Lung (tissue), 12 donors: ENCODE results near the gene KRTAP12-2. TPM values are rescaled to one million over a fixed set of nuclear protein-coding genes. Genes with fewer than 3 reads are reported as not detected.

Experiments
- ATAC-seq: fragments of 200-7000 bp; cut with Tn5 transposase; one replicate; pipeline ENCODE4 v1.9.1; 2020; ENCODE audit warnings: moderate number of reproducible peaks; ENCODE audit not compliant: insufficient read depth, low FRiP score
- DNase-seq, 3 donors: peaks; one replicate each; pipeline ENCODE4 v3.0.0-alpha.2; 2013 to 2017
- H3K27ac ChIP-seq, 2 donors: one replicate each; pipeline ENCODE4 v1.5.1; 2013; ENCODE audit warnings: mild to moderate bottlenecking in 2 of 2, moderate library complexity in 2 of 2, control low read depth in 1 of 2, inconsistent platforms in 1 of 2, low read depth in 1 of 2, low read length in 1 of 2
- H3K27me3 ChIP-seq, 3 donors: one replicate each; pipeline ENCODE4 v1.5.1; 2013; ENCODE audit warnings: low read length in 2 of 3; ENCODE audit not compliant: control insufficient read depth in 3 of 3, insufficient read depth in 3 of 3
- H3K36me3 ChIP-seq, 4 donors: one replicate each; pipeline ENCODE4 v1.5.1; 2013; ENCODE audit warnings: low read length in 4 of 4, mild to moderate bottlenecking in 1 of 4, moderate library complexity in 1 of 4; ENCODE audit not compliant: control insufficient read depth in 4 of 4, insufficient read depth in 4 of 4
- H3K4me1 ChIP-seq, 5 donors: one replicate each; pipeline ENCODE4 v1.5.1; 2013; ENCODE audit warnings: low read length in 5 of 5, mild to moderate bottlenecking in 2 of 5, moderate library complexity in 1 of 5; ENCODE audit not compliant: control insufficient read depth in 5 of 5, insufficient read depth in 5 of 5
- H3K4me3 ChIP-seq: one replicate; pipeline ENCODE4 v1.5.1; 2013; ENCODE audit warnings: mild to moderate bottlenecking, control low read depth, moderate library complexity
- H3K9ac ChIP-seq, 2 donors: one replicate each; pipeline ENCODE4 v1.5.1; 2013; ENCODE audit warnings: low read length in 2 of 2, control low read depth in 1 of 2; ENCODE audit not compliant: insufficient read depth in 1 of 2
- H3K9me3 ChIP-seq, 4 donors: one replicate each; pipeline ENCODE4 v1.5.1; 2013; ENCODE audit warnings: low read length in 3 of 4, mild to moderate bottlenecking in 1 of 4, moderate library complexity in 1 of 4; ENCODE audit not compliant: control insufficient read depth in 4 of 4, insufficient read depth in 3 of 4
- CTCF ChIP-seq: IDR thresholded peaks from 2 replicates; pipeline ENCODE4 v1.5.1; 2012; ENCODE audit warnings: mild to moderate bottlenecking; ENCODE audit errors: control extremely low read depth, extremely low read depth
- WGBS, 2 donors: extraction: QIAGEN DNeasy Blood & Tissue Kit; methylation state at CpG; one replicate each; pipeline ENCODE4 v1.1.7; 2013; 5-methylcytosine and 5-hydroxymethylcytosine counted together
- polyA plus RNA-seq, 2 donors: library from polyadenylated mRNA; stranded (reverse); fragments of 200-250 nt; gene quantifications; one replicate each; pipeline ENCODE4 v1.2.1, GENCODE V29; 2013
- total RNA-seq, 2 donors: library from RNA; depleted of rRNA in 1 of 2; stranded (reverse); fragments of >200 nt in 1 of 2; gene quantifications; one replicate each; pipeline ENCODE4 v1.2.1, GENCODE V29; 2014 to 2021
- donor health status: control.
- donor health status: control.
- donor health status: Bipolar disorder and iron deficiency.
- donor health status: healthy.
- donor health status: DM: yes; HTN: yes; CAD: no.

The KRTAP12-2 gene
- total and polyA plus RNA-seq, 4 donors: not detected

GRCh38 chr21:44626673-44627143, 40.0 kb downstream of the KRTAP12-2 start, which contains the start of gene KRTAP10-9:
TSS of gene KRTAP10-9 (plus strand) at chr21:44627093. CDS start at chr21:44627172, 79 bp downstream.
- Histone ChIP-seq H3K27me3 (no peaks in the 10 kb centered on the region), H3K36me3 (no peaks in the 10 kb centered on the region), H3K9me3 (peaks cover 0 to 14% (median 12%) of the 10 kb centered on the region in 4 donors), H3K4me1 (peaks cover 0 to 2% (median 0%) of the 10 kb centered on the region in 5 donors), H3K4me3 (no peak within 1 kb of the TSS), H3K27ac (no peak within 1 kb of the TSS), H3K9ac (no peak within 1 kb of the TSS)
- TF ChIP-seq CTCF: no peak
- WGBS, 2 donors: 52 to 55% methylated on average over 7 of the region's 7 CpGs
- ATAC-seq: no peak
- no peak for DNase-seq

- H3K36me3 ChIP-seq: no peaks in the 10 kb centered on the region
- WGBS, 2 donors: 78 to 81% methylated on average over 10 of the region's 10 CpGs
- DNase-seq (no peak), ATAC-seq (no peak)
- H3K4me3 ChIP-seq: no peak overlapping the region
- H3K9me3 ChIP-seq: peaks cover 0 to 15% (median 11%) of the 10 kb centered on the region in 4 donors
- H3K27me3 ChIP-seq: no peaks in the 10 kb centered on the region
- H3K27ac ChIP-seq: no peak overlapping the region
- no peak for TF ChIP-seq CTCF
- H3K4me1 ChIP-seq: peaks cover 0 to 2% (median 0%) of the 10 kb centered on the region in 5 donors
- H3K9ac ChIP-seq: no peak overlapping the region
These were observed 40.5 kb downstream of the KRTAP12-2 start for GRCh38 chr21:44626262-44626661.

GRCh38 chr21:44625756-44626155, 41.0 kb downstream of the KRTAP12-2 start:
- no peak overlapping the region for H3K9ac ChIP-seq
- H3K4me1 ChIP-seq: peaks cover 0 to 2% (median 0%) of the 10 kb centered on the region in 5 donors
- peaks cover 0 to 15% (median 9%) of the 10 kb centered on the region in 4 donors for H3K9me3 ChIP-seq
- no peak for TF ChIP-seq CTCF
- ATAC-seq: no peak
- H3K27me3 ChIP-seq: no peaks in the 10 kb centered on the region
- WGBS, 2 donors: 92% methylated on average over 7 of the region's 7 CpGs
- H3K27ac ChIP-seq: no peak overlapping the region
- no peak for DNase-seq
- H3K4me3 ChIP-seq: no peak overlapping the region
- H3K36me3 ChIP-seq: no peaks in the 10 kb centered on the region

GRCh38 chr21:44623575-44623974, 43.2 kb downstream of the KRTAP12-2 start:
- no peak for TF ChIP-seq CTCF
- Histone ChIP-seq H3K27me3 (no peaks in the 10 kb centered on the region), H3K9me3 (peaks cover 0 to 13% (median 7%) of the 10 kb centered on the region in 4 donors), H3K27ac (no peak overlapping the region), H3K36me3 (no peaks in the 10 kb centered on the region), H3K4me1 (peaks cover 0 to under 1% (median 0%) of the 10 kb centered on the region in 5 donors), H3K9ac (no peak overlapping the region), H3K4me3 (no peak overlapping the region)
- DNase-seq: no peak
- ATAC-seq: no peak
